ENCODE measurements around the gene ZC3H10. TPM values are rescaled to one million over a fixed set of nuclear protein-coding genes. Genes with fewer than 3 reads are reported as not detected.
"Not testable (repeated sequence)": the region's sequence is repeated elsewhere in the genome, so short reads cannot be mapped to it uniquely, and the experiment has no call there.

ZC3H10 gene
- total RNA-seq = 1 to 10 TPM; 3.5 to 4.1 TPM
- long read RNA-seq, full-length matches to known transcripts = 5 of 5 reads
- long read RNA-seq, partial matches to known transcripts = 0 of 5 reads
- long read RNA-seq, other reads (novel, unspliced or antisense) = 0 of 5 reads

- peak; percentile 97 to 100 for DNase-seq
- intact Hi-C loops (cut with DNase I, micrococcal nuclease) = no loop called here
These were observed at the start of gene ZC3H10 for GRCh38 chr12:56117778-56118687. TSS of gene ZC3H10 (plus strand) at chr12:56118266. CDS start at chr12:56120563, 2,297 bp downstream.

GRCh38 chr12:56071648-56072047 is 46.4 kb upstream of the ZC3H10 start:
- DNase-seq (no peak), ATAC-seq (no peak)
- intact Hi-C loops (cut with DNase I, micrococcal nuclease) = no loop called here

More at GRCh38 chr12:56117778-56118687, at the start of gene ZC3H10:
- peak; percentile 78 for ATAC-seq

GRCh38 chr12:56074396-56074795 is 43.7 kb upstream of the ZC3H10 start:
- intact Hi-C loops (cut with DNase I, micrococcal nuclease) = no loop called here
- DNase-seq (no peak), ATAC-seq (no peak)

GRCh38 chr12:56077966-56078365 is 40.1 kb upstream of the ZC3H10 start:
- DNase-seq; ATAC-seq; intact Hi-C loops (cut with DNase I, micrococcal nuclease): not testable (repeated sequence)

GRCh38 chr12:56078427-56078826 is 39.6 kb upstream of the ZC3H10 start:
- intact Hi-C loops (cut with DNase I, micrococcal nuclease) = no loop called here
- DNase-seq (no peak), ATAC-seq (no peak)

GRCh38 chr12:56078931-56079722 is 38.9 kb upstream of the ZC3H10 start:
- DNase-seq (peak; percentile 86 to 94), ATAC-seq (peak; percentile 53)
- intact Hi-C loops (cut with DNase I, micrococcal nuclease) = no loop called here

- intact Hi-C loops (cut with DNase I, micrococcal nuclease) = no loop called here
These were observed 38.1 kb upstream of the ZC3H10 start, which contains the start of gene ERBB3 for GRCh38 chr12:56079723-56080555. TSS of gene ERBB3 (plus strand) at chr12:56080165. CDS start at chr12:56080301, 136 bp downstream.

GRCh38 chr12:56080556-56081138 is 37.4 kb upstream of the ZC3H10 start:
- ATAC-seq = peak; percentile 62
- peak; percentile 76 to 83 for DNase-seq
- intact Hi-C loops (cut with DNase I, micrococcal nuclease) = no loop called here

More at GRCh38 chr12:56079723-56080555, 38.1 kb upstream of the ZC3H10 start, which contains the start of gene ERBB3:
- peak; percentile 86 to 87 for DNase-seq
- ATAC-seq = peak; percentile 73

GRCh38 chr12:56081393-56082347 is 36.4 kb upstream of the ZC3H10 start:
- intact Hi-C loops (cut with DNase I, micrococcal nuclease) = no loop called here
- ATAC-seq (peak; percentile 62), DNase-seq (peak; percentile 74 to 90)

- DNase-seq = no peak
- intact Hi-C loops (cut with DNase I, micrococcal nuclease) = no loop called here
- no peak for ATAC-seq
These were observed 35.7 kb upstream of the ZC3H10 start for GRCh38 chr12:56082382-56082781.

- intact Hi-C loops (cut with DNase I, micrococcal nuclease) = no loop called here
- DNase-seq (no peak), ATAC-seq (no peak)
These were observed 35.1 kb upstream of the ZC3H10 start for GRCh38 chr12:56082967-56083366.

- intact Hi-C loops (cut with DNase I, micrococcal nuclease) = no loop called here
- DNase-seq (peak; percentile 45 to 47), ATAC-seq (no peak)
These were observed 33.0 kb upstream of the ZC3H10 start for GRCh38 chr12:56084958-56085543.

GRCh38 chr12:56086096-56086495 is 32.0 kb upstream of the ZC3H10 start:
- DNase-seq (peak; percentile 50 to 59), ATAC-seq (peak; percentile 12)
- intact Hi-C loops (cut with DNase I, micrococcal nuclease) = no loop called here

- intact Hi-C loops (cut with DNase I, micrococcal nuclease) = no loop called here
- no peak for ATAC-seq
These were observed 31.5 kb upstream of the ZC3H10 start for GRCh38 chr12:56086608-56087007.

GRCh38 chr12:56087220-56087619 is 30.8 kb upstream of the ZC3H10 start:
- DNase-seq (peak; percentile 91 to 94), ATAC-seq (peak; percentile 92)
- intact Hi-C loops (cut with DNase I, micrococcal nuclease) = no loop called here

More at GRCh38 chr12:56086608-56087007, 31.5 kb upstream of the ZC3H10 start:
- DNase-seq = no peak

GRCh38 chr12:56097738-56098137 is 20.3 kb upstream of the ZC3H10 start:
- DNase-seq (no peak), ATAC-seq (no peak)
- intact Hi-C loops (cut with DNase I, micrococcal nuclease) = no loop called here
